ENCODE data around the gene SLC6A19.

DNA sequence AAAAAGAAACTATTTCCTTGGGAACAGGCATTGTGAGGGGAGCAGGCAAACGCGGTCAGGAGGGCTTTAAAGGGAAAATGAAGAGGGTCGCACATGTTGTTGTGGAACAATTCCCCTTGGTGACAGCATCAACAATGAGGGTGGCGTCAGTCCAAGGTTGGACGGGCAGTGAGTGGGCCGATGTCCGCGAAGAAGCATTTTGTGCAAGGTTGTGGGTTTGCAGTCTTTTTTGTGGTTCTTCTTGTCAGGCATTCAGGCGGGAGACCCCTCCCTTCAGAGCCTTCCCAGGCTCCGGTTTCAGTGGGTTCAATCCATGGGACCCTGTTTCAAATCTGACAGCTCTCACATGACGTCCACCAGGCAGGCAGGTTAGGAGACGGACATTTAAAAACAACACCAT is 11.1 kb upstream of the SLC6A19 start:
- TF ChIP-seq POLR2A (IDR thresholded peaks at IDR 0.05) (no peak), POLR2AphosphoS5 (IDR thresholded peaks at IDR 0.05) (no peak)
- TF ChIP-seq, protein P1, sequence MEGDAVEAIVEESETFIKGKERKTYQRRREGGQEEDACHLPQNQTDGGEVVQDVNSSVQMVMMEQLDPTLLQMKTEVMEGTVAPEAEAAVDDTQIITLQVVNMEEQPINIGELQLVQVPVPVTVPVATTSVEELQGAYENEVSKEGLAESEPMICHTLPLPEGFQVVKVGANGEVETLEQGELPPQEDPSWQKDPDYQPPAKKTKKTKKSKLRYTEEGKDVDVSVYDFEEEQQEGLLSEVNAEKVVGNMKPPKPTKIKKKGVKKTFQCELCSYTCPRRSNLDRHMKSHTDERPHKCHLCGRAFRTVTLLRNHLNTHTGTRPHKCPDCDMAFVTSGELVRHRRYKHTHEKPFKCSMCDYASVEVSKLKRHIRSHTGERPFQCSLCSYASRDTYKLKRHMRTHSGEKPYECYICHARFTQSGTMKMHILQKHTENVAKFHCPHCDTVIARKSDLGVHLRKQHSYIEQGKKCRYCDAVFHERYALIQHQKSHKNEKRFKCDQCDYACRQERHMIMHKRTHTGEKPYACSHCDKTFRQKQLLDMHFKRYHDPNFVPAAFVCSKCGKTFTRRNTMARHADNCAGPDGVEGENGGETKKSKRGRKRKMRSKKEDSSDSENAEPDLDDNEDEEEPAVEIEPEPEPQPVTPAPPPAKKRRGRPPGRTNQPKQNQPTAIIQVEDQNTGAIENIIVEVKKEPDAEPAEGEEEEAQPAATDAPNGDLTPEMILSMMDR (IDR thresholded peaks at IDR 0.05 in 8 of 11, conservative IDR thresholded peaks at IDR 0.05 in 3 of 11), result no peak
